Loucy (cell line): ENCODE measurements around the gene ARHGDIG.

ENCODE experiments used
- CTCF ChIP-seq: fragments of 200-600 bp; sonication (generic); conservative IDR thresholded peaks from 2 replicates; pipeline ENCODE4 v1.5.1; 2014; ENCODE audit warnings: mild to moderate bottlenecking, antibody characterized with exemption, low read length
- EZH2phosphoT487 ChIP-seq: fragments of 200-600 bp; IDR thresholded peaks from 2 replicates; pipeline ENCODE4 v1.6.1; 2018; ENCODE audit warnings: antibody characterized with exemption, mild to moderate bottlenecking, moderate library complexity, borderline replicate concordance

- TF ChIP-seq EZH2phosphoT487 (no peak), CTCF (no peak)
Observed at GRCh38 chr16:316741-317464, 36.5 kb downstream of the ARHGDIG start.
